ENCODE data around the gene EPAS1.

- TF ChIP-seq, protein P1, sequence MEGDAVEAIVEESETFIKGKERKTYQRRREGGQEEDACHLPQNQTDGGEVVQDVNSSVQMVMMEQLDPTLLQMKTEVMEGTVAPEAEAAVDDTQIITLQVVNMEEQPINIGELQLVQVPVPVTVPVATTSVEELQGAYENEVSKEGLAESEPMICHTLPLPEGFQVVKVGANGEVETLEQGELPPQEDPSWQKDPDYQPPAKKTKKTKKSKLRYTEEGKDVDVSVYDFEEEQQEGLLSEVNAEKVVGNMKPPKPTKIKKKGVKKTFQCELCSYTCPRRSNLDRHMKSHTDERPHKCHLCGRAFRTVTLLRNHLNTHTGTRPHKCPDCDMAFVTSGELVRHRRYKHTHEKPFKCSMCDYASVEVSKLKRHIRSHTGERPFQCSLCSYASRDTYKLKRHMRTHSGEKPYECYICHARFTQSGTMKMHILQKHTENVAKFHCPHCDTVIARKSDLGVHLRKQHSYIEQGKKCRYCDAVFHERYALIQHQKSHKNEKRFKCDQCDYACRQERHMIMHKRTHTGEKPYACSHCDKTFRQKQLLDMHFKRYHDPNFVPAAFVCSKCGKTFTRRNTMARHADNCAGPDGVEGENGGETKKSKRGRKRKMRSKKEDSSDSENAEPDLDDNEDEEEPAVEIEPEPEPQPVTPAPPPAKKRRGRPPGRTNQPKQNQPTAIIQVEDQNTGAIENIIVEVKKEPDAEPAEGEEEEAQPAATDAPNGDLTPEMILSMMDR (conservative IDR thresholded peaks at IDR 0.05), result no peak
- TF ChIP-seq EZH2 (IDR thresholded peaks at IDR 0.05; ENCODE audit: low read depth), result no peak
These were observed 8.6 kb downstream of the EPAS1 start for GRCh38 chr2:46305767-46306166.

Measured in PC-9 (cell line).